GM21390 (cell line): ENCODE measurements around the gene BST2.

ENCODE experiments used
- ATAC-seq: cut with Tn5 transposase; IDR thresholded peaks from one replicate; pipeline ENCODE4 v1.9.1; 2021; ENCODE audit not compliant: unreplicated experiment

BST2 gene, protein sequence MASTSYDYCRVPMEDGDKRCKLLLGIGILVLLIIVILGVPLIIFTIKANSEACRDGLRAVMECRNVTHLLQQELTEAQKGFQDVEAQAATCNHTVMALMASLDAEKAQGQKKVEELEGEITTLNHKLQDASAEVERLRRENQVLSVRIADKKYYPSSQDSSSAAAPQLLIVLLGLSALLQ

DNA sequence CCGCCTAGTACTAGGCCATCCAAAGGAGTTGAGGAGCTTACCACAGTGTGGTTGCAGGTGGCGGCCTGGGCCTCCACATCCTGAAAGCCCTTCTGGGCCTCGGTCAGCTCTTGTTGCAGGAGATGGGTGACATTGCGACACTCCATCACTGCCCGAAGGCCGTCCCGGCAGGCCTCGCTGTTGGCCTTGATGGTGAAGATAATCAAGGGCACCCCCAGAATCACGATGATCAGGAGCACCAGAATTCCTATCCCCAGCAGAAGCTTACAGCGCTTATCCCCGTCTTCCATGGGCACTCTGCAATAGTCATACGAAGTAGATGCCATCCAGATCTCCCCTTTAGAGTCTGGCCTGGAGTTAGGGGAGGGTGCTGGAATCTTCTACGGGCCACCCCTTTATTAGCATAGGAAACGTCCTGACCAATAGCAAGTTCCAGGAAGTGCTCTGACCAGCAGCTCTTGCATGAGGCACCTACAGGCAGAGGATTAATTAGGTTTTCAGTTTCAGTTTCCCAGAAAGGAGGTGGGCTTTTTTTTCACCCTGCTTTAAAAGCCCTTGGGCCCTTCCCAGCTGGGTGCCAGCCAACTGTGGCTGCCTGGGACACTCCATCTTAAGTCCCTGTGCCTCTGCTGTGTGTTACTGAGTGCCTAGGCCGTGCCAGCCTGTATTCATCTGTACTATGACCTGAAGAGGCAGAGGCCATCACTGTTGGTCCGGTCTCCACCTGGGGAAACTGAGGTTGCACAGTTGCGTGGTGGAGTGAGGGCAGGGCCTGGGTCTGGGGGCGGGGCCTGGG, at the start of gene BST2:
Gene BST2 (minus strand): TSS at position 381 of the 796 bp plus-strand sequence. CDS start 55 bp downstream, at position 326.
- peak; percentile 73 for ATAC-seq

DNA sequence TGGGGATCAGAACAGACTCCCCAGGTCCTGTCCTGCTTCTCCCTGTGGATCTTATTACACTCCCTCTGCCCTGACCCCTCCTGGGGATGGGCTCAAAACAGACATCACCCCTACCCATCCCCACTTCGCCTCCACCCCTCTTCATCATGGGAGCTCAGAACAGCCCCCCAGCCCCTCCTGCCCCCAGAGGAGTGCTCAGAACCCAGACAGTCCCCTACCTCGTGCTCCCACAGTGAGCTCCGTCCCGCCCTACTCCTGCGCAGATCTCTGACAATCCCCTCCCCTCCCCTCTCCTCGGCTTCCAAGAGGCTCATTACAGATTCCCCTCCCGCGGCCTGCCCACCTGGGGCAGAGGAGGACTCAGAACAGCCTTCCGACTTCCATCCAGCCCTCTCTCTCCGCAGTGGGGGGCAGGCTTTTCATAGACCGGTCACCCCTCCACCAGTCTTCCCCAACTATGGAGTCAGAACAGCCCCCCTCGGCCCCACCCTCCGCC, 49.2 kb upstream of the BST2 start:
- ATAC-seq = no peak

DNA sequence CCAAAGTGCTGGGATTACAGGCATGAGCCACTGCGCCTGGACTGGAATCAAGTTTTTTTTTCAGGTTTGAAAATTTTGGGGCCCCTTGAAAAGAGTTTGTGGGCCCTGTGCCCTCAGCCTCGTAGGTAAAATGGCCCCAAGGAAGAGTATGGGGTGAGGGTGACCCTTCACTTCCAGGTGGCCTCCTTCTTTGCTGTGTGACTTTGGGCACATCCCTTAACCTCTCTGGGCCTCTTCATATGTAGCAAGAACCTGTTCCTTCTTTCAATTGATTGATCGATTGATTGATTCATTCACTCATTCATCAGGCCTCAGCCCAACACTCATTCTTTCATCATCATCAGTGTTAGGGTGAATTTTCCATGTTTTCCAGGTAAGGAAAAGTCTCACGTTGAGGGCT, 46.4 kb upstream of the BST2 start:
- ATAC-seq = no peak

DNA sequence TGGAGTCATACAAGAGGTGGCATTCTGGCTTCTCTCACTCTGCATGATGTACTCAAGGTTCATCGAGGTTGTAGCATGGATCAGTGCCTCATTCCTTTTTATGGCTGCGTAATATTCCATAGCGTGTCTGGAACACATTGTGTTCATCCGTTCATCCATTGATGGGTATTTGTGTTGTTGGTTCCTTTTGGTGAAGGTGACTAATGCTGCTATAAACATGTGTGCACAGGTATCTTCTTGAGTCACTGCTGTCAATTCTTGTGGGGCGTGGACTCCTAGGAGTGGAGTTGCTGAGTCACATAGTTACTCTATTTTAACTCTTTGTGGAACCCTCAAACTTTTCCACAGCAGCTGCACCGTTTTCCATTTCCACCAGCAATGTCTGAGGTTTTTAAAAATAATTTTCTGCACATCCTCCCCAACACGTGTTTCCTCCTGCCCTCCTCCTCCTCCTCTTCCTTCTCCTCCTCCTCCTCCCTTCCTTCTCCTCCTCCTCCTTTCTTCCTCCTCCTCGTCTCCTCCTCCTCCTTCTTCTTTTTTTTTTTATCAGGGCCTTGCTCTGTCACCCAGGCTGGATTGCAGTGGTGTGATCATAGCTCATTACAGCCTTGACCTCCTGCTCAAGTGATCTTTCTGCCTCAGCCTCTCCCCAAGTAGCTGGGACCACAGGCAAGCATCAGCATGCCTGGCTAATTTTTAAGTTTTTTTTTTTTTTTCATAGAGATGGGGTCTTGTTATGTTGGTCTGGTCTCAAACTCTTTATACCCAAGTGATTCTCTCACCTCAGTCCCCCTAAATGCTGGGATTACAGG, 45.0 kb upstream of the BST2 start:
- ATAC-seq = no peak

DNA sequence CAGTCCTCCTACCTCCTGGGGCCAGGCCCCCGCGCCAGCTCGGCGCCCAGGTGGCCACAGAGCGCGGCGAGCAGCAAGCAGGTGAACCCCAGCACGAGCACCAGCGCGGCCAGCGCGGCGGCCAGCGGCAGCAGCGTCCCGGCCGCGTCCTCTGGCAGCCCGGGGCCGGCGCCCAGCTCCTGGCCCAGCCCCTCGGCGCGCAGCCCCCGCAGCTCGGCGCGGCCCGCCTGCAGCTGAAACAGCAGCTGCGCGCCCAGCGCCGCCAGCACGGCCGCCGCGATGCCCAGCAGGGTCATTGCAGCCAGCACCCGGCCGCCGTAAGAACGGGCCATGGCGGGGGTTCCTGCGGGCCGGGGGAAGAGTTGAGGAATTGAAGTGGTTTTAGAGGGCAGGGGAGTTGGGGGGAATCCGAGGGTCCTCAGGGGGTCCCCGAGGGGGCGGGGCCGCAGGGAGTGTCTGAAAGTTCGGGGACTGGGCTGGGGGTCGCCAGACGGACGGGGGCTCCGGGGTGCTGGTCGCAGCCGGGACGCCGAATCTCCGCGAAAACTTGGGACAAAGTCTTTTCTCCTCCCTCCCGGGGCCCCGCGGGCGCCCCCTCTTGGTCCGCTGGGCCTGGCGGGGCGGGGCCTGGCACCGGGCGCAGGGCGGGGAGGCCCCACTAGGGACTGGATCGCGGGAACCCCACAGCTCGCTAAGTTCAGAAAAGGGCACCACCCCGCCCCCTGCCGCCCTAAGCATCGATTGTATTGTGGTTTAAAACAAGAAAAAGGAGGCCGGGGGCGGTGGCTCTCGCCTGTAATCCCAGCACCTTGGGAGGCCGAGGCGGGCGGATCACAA, 42.9 kb upstream of the BST2 start, which contains the start of gene TMEM221:
Gene TMEM221 (minus strand): TSS at position 538 of the 837 bp plus-strand sequence. CDS start 206 bp downstream, at position 332.
- ATAC-seq = no peak

DNA sequence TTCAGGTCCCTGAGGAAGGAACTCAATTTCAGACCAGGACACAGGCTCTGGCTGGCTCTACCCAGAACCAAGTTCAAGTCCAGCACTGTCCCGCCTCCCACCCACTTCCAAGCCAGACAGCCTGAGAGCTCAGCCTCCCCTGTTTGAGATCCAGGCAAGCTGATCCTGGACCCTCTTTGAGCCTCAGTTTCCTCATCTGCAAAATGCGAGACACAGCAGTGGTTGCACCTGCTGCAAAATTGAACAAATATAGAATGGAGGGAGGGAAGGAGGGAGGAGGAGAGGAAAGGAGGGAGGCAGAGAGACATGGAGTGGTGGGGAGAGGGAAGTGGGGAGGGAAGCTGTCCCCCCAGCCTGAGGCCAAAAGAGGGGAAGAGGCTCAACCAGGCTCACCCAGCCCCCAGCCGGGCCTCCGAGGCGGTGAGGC, 42.3 kb upstream of the BST2 start:
- no peak for ATAC-seq

DNA sequence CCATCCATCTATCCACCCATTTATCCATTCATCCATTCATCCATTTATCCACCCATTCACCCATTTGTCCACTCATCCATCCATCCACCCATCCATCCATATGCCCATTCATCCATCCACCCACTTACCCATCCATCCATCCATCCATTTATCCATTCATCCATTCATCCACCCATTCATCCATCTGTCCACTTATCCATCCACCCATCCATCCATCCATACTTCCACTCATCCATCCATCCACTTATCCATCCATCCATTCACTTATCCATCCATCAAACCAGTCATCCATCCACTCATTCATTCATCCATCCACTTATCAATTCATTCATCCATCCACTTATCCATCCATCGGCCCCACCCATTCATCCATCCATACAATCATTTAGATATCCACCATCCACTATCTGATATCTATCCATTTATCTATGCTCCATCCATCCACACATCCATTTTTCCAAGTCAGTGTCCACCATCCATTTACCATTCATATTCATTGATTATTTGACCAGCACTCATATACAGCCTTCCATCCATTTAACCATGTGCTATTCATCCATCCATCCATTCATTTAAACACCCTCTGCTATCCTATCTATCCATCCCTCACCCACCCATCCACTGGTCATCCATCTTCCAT, 40.2 kb upstream of the BST2 start:
- ATAC-seq = no peak

DNA sequence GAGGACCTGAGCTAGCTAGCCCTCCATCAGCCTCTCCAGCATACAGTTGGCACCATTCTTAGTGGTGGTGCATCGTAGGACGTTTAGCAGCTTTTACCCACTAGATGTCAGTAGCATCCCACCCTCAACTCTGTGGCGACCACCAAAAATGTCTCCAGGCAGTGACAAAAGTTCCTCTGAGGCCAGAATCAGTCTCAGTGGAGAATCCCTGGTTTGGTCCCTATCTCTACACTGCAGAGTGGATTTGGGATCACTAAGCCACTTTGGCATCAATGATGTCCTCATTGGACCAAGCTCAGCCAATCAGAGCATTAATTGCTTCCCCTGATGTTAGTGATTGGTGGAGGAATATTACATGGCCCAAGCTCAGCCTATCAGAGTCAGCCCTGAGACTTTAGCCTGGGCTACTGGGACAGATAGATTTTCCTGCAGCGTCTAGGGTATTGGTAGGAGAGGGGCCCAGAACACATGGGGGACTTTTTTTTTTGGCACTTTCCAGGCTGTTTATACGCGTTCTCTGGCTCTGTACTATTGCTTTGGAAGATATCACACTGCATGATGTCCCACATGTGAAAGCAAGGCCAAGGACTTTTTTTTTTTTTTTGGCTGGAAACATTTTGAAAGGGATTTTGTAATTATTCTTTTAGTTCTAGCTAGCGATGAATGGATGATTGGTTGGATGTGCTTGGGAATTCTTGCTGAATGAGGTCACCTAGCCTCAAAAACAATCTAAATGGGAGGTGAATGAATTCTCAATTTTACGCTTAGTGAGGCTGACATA, 36.0 kb upstream of the BST2 start:
- no peak for ATAC-seq

DNA sequence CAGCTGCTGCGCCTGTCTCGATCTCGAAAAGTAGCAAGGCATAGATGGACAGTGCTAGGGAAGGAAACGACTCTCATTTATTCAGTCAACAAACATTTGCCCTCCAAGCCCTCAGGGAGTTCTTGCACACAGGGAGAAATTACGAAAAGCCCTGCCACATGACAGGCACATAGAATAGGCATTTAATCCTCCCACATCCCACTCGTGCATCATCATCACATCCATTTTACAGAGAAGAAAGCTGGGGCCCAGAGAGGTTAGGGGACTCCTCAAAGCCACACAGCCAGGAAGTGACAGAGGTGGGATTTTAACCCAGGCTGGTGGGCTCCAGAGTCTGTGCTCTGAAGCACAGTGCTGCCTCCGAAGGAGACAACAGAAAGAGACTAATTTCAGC, 31.4 kb upstream of the BST2 start:
- ATAC-seq = no peak

DNA sequence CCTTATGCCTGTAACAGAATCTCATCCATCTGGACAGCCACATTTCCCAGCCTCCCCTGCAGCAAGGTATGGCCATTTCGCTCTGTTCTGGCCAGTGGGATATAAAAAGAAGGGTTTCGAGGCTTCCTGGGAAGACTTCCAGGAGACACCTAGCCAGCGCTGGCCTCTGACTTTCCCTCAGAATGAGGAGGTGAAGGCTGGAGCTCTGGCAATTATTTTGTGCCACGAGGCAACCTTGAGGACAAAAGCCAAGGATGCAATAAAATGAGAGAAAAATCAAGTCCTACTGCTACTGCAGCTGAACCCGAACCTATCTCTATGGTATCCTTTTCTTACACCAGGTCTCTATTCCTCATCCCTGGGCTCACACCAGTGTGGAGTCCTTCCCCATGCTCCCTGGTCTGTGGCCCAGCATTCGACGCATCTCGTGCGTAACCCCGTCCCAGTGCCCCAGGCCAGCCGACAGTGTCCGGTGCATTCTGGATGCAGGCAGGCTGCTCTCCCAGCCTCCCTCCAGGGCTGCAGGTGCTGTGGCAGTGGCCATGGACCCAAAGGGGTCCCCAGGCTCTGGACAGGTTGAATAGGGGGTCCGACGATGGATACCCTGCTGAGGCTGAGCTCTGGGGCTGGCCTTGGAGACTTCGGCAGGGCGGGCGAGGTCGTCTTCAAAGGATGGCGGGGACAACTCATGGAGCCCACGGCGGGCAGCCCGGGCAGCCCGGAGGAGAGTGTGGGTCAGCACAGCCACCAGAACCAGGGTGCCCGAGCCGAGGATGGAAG, 30.9 kb upstream of the BST2 start:
- no peak for ATAC-seq

DNA sequence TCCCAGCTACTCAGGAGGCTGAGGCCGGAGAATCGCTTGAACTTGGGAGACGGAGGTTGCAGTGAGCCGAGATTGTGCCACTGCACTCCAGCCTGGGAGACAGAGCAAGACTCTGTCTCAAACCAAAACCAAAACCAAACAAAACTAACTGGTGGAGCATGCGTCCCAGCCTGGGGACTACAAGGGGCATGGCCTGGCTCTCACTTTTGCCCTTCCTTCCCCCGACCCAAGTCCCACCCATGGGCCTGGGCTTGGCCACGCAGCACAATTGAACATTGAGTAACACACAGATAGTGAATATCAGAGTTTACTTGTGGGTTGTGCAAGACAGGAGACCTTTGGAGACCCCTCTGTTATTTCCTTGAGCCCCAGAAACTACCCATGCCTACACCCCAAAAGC, 29.8 kb upstream of the BST2 start:
- ATAC-seq = no peak

DNA sequence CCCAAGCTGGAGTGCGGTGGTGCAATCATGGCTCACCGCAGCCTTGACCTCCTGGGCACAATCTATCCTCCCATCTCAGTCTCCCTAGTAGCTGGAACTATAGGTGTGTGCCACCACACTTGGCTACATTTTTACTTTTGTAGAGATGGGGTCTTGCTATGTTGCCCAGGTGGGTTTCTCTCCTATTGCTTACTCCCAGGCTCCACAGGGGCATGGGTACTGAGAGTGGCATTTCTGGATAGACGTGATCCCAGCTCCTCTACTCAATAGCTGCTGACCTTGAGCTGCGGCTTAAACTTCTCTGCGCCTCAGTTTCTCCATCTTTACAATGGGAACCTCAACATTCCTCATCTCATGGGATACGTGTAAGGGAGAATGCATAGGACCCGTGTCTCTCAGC, 26.0 kb upstream of the BST2 start:
- no peak for ATAC-seq

DNA sequence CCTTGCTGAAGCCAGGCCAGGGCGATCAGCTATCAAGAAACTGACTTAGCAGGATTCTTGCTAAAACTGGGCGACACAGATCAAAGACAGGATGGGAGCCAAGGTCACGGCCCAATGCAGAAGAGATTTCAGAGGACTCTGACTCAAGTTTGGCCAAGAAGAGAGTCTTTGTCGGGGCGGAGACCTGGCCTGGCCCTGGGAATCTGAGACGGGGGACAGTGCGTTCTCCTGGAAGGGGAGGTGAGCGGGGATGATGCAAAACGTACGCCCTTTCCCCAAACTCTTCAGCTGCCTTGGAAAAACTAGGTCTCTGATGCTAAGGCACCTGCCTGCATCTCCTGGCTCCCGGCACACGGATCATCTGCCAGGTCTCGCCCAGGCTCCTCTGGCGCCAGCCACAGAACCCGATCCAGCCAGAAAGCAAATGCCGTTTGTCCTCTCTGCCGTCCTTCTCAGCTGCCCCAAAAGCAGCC, 24.2 kb upstream of the BST2 start:
- ATAC-seq = no peak

DNA sequence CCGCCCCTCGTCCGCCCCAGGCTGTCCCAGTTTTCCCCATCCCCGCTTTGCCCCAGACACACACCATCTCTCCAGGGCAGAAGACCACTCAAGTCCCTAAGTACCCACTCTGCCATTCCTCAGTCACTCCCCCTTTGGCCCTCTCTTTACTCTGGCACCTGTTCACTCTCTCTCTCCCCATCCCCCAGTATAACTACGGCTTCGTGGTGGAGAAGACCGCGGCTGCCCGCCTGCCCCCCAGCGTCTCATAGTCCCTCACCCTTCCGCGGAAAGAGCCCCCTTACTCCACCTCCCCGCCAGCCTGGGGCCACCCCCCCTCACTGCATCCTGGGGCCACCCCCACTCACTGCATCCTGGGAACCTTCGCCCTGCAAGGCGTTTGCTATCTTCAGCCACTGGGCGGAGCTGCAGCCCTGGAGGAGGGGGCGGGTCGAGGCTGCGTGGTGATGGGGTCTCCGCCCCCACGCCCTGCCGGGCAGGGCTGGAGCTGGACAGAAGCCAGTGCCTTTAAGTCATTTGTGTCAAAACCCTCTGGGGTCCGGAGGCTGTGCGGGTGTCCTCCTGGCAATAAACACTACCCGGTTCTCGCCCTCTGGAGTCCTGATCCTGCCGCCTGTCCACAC, 19.4 kb upstream of the BST2 start:
- no peak for ATAC-seq

DNA sequence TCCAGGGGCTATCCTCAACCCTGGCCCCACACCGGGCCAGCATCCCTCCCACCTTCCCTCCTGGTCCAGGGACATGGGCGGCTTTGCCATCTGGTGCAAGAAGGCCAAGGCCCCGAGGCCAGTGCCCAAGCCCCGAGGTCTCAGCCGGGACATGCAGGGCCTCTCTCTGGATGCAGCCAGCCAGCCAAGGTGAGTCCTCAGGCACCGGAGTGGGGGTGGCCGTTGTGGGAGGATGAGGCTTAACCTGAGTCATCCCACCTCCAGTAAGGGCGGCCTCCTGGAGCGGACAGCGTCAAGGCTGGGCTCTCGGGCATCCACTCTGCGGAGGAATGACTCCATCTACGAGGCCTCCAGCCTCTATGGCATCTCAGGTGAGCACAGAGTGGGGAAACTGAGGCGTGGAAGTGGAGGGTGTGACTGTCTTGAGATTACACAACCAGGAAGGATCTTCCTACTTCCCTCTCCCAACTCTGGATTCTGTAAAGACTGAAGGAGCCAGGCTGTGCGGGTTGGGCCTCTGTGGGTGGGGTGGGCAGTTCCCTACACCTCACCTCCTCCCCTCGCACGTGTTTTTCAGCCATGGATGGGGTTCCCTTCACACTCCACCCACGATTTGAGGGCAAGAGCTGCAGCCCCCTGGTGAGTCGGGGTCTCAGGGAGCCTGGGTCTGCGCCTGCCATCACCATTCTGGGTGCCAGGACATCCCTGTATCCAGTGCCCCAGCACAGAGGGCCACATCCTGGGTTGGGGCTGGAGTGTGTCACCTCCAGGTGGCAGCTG, 18.2 kb upstream of the BST2 start:
- ATAC-seq = no peak

DNA sequence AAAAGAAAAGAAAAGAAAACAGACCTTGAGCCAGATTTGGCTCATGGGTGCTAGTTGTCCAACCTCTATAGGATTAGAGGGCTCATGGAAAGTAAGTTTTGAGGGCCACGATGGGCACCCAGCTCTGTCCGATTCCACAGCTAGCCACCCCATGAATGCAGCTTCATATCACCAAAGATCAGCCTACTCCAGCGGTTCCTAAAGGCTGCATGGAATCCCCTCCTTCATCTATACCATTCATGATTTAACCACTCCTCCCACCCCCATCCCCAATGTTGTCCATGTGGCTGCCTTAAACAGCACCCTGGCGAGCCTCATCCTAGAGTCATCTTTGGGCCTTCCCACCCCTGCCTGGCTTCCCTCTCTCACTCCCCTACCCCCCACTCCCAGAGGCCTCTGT, 16.5 kb upstream of the BST2 start:
- no peak for ATAC-seq

DNA sequence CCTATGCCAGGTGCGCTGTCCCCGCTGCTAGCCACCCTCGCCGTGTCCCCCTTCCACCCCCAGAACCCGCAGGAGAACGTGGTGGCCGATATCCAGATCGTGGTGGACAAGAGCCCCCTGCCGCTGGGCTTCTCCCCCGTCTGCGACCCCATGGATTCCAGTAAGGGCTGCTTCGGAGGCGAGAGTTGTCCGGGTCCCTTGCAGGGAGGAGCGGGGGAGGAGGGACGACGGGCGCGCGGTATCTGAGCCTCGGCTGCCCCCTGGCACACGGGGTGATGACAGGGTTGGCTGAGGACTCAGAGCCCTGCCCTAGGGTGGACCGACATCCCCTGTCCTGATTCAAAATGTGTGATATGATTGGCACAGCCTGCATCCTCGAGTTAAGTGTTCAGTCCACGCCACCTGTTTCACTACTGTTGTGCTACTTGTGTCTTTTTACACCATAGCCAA, 15.1 kb upstream of the BST2 start:
- ATAC-seq = peak; percentile 15
